DMS 273 treated with DMSO at 0.1 percent for 48 hours (cell line): ENCODE measurements around the gene PPP1R14C.

Source experiments
- DNase-seq: peaks from one replicate; lab custom pipeline; 2025; lab: John Stamatoyannopoulos, UW

The PPP1R14C gene

GRCh38 chr6:150138638-150139037 lies 4.2 kb upstream of the PPP1R14C start:
- no peak for DNase-seq

GRCh38 chr6:150139533-150139932 lies 3.3 kb upstream of the PPP1R14C start:
- DNase-seq, result no peak

- no peak for DNase-seq
Observed at GRCh38 chr6:150140236-150140969, 2.4 kb upstream of the PPP1R14C start.

- DNase-seq, result no peak
Observed at GRCh38 chr6:150142097-150142669, 661 bp upstream of the PPP1R14C start.

- no peak for DNase-seq
Observed at GRCh38 chr6:150143516-150144293, 861 bp downstream of the PPP1R14C start.

GRCh38 chr6:150144294-150144868 lies 1.5 kb downstream of the PPP1R14C start:
- no peak for DNase-seq

GRCh38 chr6:150145427-150145826 lies 2.6 kb downstream of the PPP1R14C start:
- no peak for DNase-seq

GRCh38 chr6:150145830-150146229 lies 3.0 kb downstream of the PPP1R14C start:
- no peak for DNase-seq

GRCh38 chr6:150146436-150146835 lies 3.6 kb downstream of the PPP1R14C start:
- DNase-seq, result no peak

GRCh38 chr6:150149146-150149545 lies 6.3 kb downstream of the PPP1R14C start:
- no peak for DNase-seq

GRCh38 chr6:150150458-150150820 lies 7.6 kb downstream of the PPP1R14C start:
- DNase-seq, result no peak

- no peak for DNase-seq
Observed at GRCh38 chr6:150150821-150151646, 8.2 kb downstream of the PPP1R14C start.

GRCh38 chr6:150152891-150153876 lies 10.3 kb downstream of the PPP1R14C start:
- DNase-seq, result no peak

- no peak for DNase-seq
Observed at GRCh38 chr6:150153905-150154492, 11.2 kb downstream of the PPP1R14C start.

- DNase-seq, result no peak
Observed at GRCh38 chr6:150156460-150156859, 13.6 kb downstream of the PPP1R14C start.

- DNase-seq, result no peak
Observed at GRCh38 chr6:150157081-150157480, 14.2 kb downstream of the PPP1R14C start.

- DNase-seq, result no peak
Observed at GRCh38 chr6:150159757-150160156, 16.9 kb downstream of the PPP1R14C start.

GRCh38 chr6:150163970-150164369 lies 21.1 kb downstream of the PPP1R14C start:
- DNase-seq, result no peak

- DNase-seq, result no peak
Observed at GRCh38 chr6:150165020-150165702, 22.3 kb downstream of the PPP1R14C start.

GRCh38 chr6:150167479-150167873 lies 24.6 kb downstream of the PPP1R14C start:
- DNase-seq, result no peak
